Measurements from ENCODE around the gene NTMT2. TPM values are rescaled to one million over a fixed set of nuclear protein-coding genes. Genes with fewer than 3 reads are reported as not detected.
"Not testable (repeated sequence)": the region's sequence is repeated elsewhere in the genome, so short reads cannot be mapped to it uniquely, and the experiment has no call there.

Gene NTMT2
- total RNA-seq, 1 donor from 2014 or later, result not detected

GRCh38 chr1:170156594-170156993 lies 10.8 kb downstream of the NTMT2 start:
- intact Hi-C loops (cut with micrococcal nuclease), result no loop called here

- intact Hi-C loops (cut with micrococcal nuclease), result no loop called here
Observed at GRCh38 chr1:170157820-170158219, 12.1 kb downstream of the NTMT2 start.

GRCh38 chr1:170162459-170163246 lies 16.9 kb downstream of the NTMT2 start:
- intact Hi-C loops (cut with micrococcal nuclease), result no loop called here

DNA sequence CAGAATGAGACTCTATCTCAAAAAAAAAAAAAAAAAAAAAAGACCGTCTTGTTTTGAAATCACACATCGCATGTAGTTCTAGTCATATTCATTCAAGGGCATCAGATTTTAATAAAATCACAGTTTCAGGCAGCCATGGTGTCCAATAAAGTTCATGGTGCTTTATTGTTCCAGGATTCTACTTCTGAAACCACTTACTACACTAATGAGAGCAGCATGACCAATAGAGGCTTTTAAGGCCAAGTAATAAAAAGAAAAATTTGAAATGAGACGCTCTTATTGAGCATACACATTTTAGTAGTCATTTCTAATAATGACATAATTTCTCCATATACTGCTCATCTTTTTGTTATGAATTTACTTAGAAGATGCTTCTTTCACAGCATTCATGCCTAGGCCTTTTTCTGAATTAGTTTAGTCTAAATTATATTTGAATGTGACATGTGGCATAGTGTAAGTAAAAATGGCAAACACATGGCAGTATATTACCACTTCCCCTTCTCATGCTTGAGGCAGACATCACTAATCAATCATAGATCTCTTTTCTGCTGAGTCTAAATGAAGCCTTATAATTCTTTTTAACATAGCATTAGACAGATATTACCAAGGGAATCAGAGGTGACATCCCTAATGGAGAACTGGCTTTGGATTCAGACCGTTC lies 18.5 kb downstream of the NTMT2 start:
- intact Hi-C loops (cut with micrococcal nuclease), result no loop called here

DNA sequence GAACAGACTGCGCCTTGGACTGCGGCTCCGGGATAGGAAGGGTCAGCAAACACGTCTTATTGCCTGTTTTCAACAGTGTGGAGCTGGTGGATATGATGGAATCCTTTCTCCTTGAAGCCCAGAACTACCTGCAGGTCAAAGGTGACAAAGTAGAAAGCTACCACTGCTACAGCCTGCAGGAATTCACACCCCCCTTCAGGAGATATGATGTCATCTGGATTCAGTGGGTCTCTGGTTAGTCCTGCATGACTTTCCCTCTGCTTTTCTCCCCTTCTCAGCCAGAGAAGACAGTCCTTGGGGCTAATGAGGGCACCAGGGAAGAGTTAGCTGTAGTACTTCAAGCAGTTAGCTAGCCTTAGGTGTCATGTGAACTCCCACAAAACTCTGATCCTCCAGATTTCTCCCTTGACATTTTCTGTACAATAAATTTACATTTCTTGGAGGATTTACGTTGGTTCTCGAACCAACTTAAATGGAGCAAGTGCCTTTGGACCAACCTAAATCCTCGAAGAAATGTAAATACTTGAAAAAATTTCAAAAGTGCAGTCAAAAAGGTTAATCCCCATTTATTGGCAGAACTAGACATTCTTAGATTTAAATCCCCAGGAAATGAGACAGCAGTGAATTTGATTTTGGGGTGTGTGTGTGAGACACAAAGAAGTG lies 20.9 kb downstream of the NTMT2 start:
- intact Hi-C loops (cut with micrococcal nuclease), result no loop called here

GRCh38 chr1:170168265-170168664 lies 22.5 kb downstream of the NTMT2 start:
- intact Hi-C loops (cut with micrococcal nuclease), result no loop called here

DNA sequence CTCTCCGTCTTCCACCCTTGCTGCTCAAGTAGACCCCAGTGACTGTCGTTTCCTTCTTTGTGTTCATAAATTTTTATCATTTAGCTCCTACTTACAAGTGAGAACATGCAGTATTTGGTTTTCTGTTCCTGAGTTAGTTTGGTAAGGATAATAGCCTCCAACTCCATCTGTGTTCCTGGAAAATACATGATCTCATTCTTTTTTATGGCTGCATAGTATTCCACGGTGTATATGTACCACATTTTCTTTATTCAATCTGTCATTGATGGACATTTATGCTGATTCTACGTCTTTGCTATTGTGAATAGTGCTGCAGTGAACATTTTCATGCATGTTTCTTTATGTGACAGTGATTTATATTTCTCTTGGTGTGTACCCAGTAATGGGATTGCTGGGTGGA lies 24.8 kb downstream of the NTMT2 start:
- intact Hi-C loops (cut with micrococcal nuclease), result not testable (repeated sequence)

DNA sequence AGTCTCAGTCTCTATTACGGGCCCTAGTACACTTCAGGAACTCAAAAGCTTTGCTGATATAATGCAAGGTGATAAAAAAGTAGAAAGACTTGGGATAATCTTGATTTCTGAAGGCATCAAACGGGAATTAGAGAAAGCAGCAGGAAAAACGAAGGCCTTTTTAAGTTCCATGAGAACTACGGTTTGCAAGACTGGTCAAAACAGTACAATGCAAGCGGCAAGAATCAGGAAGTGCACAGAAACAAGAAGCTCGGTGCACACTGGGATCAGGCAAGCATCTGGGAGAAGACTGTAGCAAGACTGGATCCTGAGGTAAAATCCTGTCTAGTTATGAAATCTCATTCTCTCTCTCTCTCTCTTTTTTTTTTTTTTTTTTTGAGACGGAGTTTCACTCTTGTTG lies 28.6 kb downstream of the NTMT2 start:
- intact Hi-C loops (cut with micrococcal nuclease), result no loop called here

DNA sequence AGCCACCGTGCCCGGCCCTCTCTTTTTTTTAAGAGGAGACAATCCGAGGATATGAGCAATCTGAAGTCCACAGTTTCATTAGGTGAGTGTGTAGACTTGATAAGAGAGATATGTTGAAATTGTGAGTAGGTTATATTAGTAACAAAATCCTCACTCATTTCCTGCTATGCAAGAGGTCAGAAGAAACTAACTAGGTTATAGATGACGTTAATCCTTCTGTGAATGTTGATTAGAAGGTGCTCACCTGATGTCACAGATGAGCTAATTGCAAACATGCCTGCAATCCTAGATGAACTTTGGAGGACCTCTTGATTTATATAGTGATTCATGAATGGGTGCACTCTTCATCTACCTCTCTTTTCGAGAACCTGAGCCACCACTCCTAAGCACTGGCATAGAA lies 29.3 kb downstream of the NTMT2 start:
- intact Hi-C loops (cut with micrococcal nuclease), result no loop called here

DNA sequence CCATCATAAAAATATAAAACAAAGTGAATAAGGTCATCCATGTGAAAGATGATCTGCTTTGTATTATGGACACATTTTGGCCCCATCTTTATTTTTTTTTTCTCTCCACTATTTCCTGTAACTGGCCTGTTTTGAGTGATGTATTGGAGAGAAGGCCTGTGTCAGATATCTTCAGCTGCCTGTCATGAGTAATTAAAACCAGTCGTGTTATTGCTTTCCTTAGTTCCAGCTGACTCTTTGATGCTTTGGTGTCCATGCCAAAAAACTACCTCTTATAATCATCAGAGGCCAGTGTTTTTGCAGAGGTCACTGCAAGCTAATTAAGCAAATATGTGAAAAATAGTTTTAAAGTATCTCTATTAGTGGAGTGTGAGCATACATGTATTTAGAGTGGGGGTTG lies 29.7 kb downstream of the NTMT2 start:
- intact Hi-C loops (cut with micrococcal nuclease), result no loop called here

DNA sequence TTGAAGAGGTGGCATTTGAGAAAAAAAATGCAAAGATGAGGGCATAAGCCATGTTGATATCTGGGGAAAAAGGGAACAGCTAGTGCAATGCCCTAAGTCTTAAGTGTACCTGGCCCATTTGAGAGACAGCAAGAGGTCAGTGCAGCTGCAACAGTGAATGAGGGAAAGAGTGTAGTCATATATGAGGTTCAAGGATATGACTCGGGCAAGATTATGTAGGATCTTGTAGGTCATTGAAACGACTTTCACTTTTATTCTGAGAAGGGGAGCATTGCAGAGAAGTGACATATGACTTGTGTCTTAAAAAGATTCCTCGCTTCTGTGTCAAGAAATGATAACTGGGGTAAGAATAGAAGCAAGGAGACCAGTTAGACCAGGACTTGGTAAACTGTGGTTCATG lies 31.0 kb downstream of the NTMT2 start:
- intact Hi-C loops (cut with micrococcal nuclease), result no loop called here

DNA sequence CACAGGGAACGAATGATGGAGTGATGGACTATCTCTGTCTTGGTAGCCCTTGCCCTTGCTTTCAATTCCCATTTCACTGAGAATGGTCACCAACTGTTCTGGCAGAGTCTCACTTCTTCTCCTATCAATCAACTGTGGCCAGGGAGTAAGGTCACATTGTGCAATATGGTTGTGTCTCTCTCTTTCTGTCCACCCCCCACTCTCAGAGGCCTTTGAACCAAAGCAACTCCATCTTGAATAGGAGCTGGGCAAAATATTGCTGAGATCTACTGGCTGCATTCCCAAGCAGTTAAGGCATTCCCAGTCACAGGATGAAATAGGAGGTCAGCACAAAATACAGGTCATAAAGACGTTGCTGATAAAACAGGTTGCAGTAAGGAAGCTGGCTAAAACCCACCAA lies 36.7 kb downstream of the NTMT2 start:
- intact Hi-C loops (cut with micrococcal nuclease), result no loop called here

DNA sequence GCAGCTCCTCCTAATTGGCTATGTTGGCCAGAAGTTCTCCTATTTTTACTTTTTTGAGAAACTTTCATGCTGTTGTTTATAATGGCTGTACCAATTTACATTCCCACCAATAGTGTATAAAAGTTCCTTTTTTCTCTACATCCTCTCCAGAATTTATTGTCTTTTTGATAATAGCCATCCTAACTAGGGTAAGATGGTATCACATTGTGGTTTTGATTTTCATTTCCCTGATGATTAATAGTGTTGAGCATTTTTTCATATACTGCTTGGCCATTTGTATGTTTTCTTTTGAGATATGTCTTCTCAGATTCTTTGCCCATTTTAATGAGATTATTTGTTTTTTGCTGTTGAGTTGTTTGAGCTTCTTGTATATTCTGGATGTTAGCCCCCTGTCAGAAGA lies 46.8 kb downstream of the NTMT2 start:
- intact Hi-C loops (cut with micrococcal nuclease), result no loop called here

DNA sequence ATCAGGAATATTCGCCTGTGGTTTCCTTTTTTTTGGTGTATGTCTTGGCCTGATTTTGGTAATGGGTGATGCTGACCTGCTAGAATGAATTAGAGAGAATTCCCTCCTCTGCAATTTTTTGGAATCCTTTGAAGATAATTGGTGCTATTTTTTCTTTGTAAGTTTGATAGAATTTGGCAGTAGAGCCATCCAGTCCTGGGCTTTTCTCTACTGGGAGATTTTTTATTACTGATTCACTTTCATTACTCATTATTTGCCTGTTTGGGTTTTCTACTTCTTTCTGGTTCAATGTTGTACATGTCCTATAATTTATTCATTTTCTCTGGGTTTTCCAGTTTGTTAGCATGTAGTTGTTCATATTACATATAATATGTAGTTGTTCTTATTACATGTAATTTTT lies 48.7 kb downstream of the NTMT2 start:
- intact Hi-C loops (cut with micrococcal nuclease), result no loop called here

- intact Hi-C loops (cut with micrococcal nuclease), result no loop called here
Observed at GRCh38 chr1:170196490-170197236, 50.9 kb downstream of the NTMT2 start.

DNA sequence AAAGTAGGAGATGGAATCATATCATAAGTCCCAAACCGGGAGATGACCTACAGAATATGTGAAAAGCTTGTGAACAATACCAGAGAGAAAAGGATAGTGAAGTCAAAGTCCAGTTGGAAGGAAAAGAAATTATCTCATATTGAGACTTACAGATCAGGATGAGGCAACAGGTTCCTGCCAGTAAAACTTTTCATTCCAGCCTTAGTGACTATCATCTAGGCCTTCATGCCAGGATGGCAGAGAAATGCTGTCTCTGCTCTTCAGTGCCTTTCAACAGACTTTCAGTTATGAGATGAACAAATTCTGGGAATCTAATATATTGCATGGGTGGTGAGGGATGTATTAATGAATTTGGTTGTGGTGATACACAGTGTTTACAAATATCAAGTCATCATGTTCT lies 52.3 kb downstream of the NTMT2 start:
- intact Hi-C loops (cut with micrococcal nuclease), result no loop called here

DNA sequence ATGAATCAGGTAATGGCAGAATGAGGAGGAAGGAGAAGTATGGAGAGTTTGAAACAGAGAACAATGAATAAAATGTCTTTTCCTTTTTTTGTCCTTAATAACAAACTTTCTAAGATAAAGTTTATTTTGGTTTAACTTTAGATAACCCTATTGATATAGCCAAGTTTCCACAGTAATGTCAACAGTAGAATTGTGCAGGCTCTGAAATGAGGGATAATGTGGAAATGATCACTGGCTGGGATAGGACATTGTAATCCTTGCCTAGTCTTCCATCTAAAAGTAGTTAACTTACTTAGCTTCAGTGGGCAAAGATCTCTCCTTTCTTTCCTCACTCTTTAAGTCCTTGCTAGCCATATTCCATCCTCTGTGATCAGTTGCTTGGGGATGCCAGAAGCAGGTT lies 52.8 kb downstream of the NTMT2 start:
- intact Hi-C loops (cut with micrococcal nuclease), result no loop called here

- intact Hi-C loops (cut with micrococcal nuclease), result no loop called here
Observed at GRCh38 chr1:170200161-170200560, 54.4 kb downstream of the NTMT2 start.

DNA sequence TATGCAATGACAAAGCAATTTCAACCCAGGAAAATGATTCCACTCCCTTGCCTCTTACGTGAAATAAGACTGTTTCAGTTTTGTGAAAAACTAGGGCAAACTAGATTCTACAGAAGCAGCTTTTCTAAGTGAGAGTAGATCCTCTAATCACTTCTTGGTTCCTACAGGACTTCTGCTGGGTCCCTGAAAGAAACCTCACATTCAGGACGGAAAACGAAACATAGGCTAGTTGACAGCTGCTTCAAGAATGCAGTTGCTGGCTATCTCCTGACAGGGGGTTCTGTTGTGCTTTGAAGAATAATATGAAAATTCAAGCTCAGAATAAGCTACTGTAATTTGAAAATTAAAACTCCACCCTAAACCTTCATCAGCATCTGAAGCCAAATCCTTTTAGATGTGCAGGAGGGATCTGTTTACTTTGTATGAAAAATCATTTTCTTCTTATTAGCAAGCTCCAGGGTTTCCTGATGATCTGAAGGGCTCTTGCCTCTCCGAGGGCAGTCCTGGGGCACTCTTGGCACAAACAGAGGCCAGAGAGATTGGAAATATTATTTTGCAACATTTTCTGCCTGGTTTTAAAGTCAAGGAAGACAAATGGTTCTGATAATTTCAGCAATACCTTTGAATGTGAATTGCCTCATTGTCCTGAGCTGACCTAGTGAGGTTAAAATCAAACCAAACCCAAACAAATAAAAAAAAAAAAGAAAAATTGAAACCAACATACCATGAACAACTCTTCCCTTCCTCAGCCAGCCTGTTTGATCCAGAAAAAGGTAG lies 55.0 kb downstream of the NTMT2 start:
- intact Hi-C loops (cut with micrococcal nuclease), result no loop called here

- intact Hi-C loops (cut with micrococcal nuclease), result no loop called here
Observed at GRCh38 chr1:170203693-170204092, 57.9 kb downstream of the NTMT2 start.

DNA sequence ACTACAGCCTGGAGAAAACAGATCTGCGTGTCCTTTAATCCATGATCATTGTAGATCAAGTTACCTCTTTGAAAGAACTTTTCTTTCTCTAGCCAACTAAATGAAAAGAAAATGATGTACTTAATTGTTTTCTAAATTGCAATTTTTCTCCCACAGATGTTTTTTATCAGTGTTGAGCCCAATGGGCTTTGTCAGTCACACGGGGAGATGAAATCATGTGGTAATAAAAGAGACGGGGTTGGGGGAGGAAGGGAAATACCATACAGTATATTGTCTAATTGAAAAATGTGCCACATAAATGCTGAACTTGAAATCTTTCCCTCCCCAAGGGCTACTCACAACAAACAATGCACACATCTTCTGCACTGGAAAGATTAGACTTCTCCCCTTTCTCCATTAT lies 58.4 kb downstream of the NTMT2 start:
- intact Hi-C loops (cut with micrococcal nuclease), result no loop called here
